ENCODE measurements around the gene YWHAH. TPM values are rescaled to one million over a fixed set of nuclear protein-coding genes. Genes with fewer than 3 reads are reported as not detected.

The YWHAH gene
- total RNA-seq, 1 donor from 2014 or later = 160 TPM

DNA sequence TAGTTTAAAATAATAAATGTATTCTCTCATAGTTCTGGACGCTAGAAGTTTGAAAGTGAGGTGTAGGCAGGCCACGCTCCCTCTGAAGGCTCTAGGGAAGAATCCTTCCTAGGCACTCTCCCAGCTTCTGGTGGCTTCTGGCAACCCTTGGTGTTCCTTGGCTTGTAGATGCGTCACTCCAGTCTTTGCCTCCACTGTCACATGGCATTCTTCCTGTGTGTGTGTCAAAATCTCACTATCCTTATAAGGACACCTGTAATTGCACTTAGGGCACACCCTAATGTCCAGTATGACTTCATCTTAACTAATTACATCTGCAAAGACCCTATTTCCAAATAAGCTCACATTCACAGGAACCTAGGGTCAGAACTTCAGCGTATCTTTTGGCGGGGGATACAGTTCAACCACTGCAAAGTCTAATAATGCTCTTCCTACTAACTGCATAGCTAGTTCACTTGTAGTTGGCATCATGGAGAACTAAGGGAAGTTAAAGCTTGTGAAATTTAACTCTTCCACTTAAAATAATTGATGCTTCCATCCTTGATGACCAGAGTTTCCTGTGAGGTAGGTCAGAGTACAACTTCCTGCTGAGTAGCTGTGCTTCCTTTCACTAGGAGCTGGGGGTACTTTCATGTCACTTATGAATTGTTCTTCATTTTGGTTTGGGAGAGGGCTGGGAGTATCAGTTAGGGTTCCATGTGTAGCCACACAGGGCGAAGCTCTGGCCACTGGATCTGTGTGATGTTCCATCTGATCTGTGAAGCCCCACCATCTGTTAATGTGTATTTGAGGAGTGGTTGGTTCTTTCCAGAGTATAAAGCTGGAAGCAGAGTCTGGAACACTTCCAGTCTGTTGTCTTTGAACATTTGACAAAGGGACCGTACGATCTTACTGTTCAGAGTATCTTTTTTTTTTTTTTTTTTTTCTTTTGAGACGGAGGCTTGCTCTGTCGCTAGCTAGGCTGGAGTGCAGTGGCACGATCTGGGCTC is 10.5 kb downstream of the YWHAH start:
- Histone ChIP-seq H2AFZ (ENCODE audit: low read depth, low read length) (no peak overlapping the region), H3K4me2 (ENCODE audit: low read length) (no peak overlapping the region), H4K20me1 (ENCODE audit: insufficient read depth, low read length) (peaks cover 88% of the 10 kb centered on the region), H3K4me3 (ENCODE audit: insufficient read depth, low read depth, low read length) (no peak overlapping the region), H3K79me2 (ENCODE audit: insufficient read depth, low read length) (peaks cover 71% of the 10 kb centered on the region), H3K4me1 (ENCODE audit: insufficient read depth, low read length) (peaks cover 25% of the 10 kb centered on the region), H3K27me3 (ENCODE audit: insufficient read depth, low read length) (no peaks in the 10 kb centered on the region), H3K9ac (ENCODE audit: low read length) (no peak overlapping the region), H3K27ac (ENCODE audit: low read depth, low read length) (no peak overlapping the region), H3K36me3 (ENCODE audit: insufficient read depth, low read length) (peaks cover 27% of the 10 kb centered on the region), H3K9me3 (ENCODE audit: insufficient read depth, low read depth, low read length) (no peaks in the 10 kb centered on the region)
- TF ChIP-seq, protein P1, sequence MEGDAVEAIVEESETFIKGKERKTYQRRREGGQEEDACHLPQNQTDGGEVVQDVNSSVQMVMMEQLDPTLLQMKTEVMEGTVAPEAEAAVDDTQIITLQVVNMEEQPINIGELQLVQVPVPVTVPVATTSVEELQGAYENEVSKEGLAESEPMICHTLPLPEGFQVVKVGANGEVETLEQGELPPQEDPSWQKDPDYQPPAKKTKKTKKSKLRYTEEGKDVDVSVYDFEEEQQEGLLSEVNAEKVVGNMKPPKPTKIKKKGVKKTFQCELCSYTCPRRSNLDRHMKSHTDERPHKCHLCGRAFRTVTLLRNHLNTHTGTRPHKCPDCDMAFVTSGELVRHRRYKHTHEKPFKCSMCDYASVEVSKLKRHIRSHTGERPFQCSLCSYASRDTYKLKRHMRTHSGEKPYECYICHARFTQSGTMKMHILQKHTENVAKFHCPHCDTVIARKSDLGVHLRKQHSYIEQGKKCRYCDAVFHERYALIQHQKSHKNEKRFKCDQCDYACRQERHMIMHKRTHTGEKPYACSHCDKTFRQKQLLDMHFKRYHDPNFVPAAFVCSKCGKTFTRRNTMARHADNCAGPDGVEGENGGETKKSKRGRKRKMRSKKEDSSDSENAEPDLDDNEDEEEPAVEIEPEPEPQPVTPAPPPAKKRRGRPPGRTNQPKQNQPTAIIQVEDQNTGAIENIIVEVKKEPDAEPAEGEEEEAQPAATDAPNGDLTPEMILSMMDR (IDR thresholded peaks at IDR 0.05; ENCODE audit: insufficient read depth, low read depth, low read length) = no peak
- TF ChIP-seq EZH2 (IDR thresholded peaks at IDR 0.05; ENCODE audit: insufficient read depth, low read length) = no peak
- no peak for FAIRE-seq
- Mint-ChIP-seq H3K36me3 (ENCODE audit: low read depth, unreplicated experiment) (peaks cover 14% of the 10 kb centered on the region), H3K27me3 (ENCODE audit: low read depth, unreplicated experiment) (no peaks in the 10 kb centered on the region), H3K27ac (ENCODE audit: unreplicated experiment) (no peak overlapping the region), H3K4me1 (ENCODE audit: low read depth, unreplicated experiment) (peaks cover 31% of the 10 kb centered on the region), H3K9me3 (ENCODE audit: unreplicated experiment) (no peaks in the 10 kb centered on the region), H3K4me3 (ENCODE audit: unreplicated experiment) (no peak overlapping the region)
- peak; percentile 58 for DNase-seq (ENCODE audit: low read depth)

DNA sequence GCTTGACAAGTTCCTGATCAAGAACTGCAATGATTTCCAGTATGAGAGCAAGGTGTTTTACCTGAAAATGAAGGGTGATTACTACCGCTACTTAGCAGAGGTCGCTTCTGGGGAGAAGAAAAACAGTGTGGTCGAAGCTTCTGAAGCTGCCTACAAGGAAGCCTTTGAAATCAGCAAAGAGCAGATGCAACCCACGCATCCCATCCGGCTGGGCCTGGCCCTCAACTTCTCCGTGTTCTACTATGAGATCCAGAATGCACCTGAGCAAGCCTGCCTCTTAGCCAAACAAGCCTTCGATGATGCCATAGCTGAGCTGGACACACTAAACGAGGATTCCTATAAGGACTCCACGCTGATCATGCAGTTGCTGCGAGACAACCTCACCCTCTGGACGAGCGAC is 12.0 kb downstream of the YWHAH start:
- H3K79me2 ChIP-seq (ENCODE audit: insufficient read depth, low read length) = peaks cover 56% of the 10 kb centered on the region
- H3K9ac ChIP-seq (ENCODE audit: low read length) = no peak overlapping the region
- no peaks in the 10 kb centered on the region for H3K9me3 ChIP-seq (ENCODE audit: insufficient read depth, low read depth, low read length)
- no peak overlapping the region for H3K4me2 ChIP-seq (ENCODE audit: low read length)
- peaks cover 75% of the 10 kb centered on the region for H4K20me1 ChIP-seq (ENCODE audit: insufficient read depth, low read length)
- no peaks in the 10 kb centered on the region for H3K9me3 Mint-ChIP-seq (ENCODE audit: unreplicated experiment)
- no peak overlapping the region for H3K27ac ChIP-seq (ENCODE audit: low read depth, low read length)
- no peak for TF ChIP-seq EZH2 (IDR thresholded peaks at IDR 0.05; ENCODE audit: insufficient read depth, low read length)
- TF ChIP-seq, protein P1 (IDR thresholded peaks at IDR 0.05; ENCODE audit: insufficient read depth, low read depth, low read length) = no peak
- H2AFZ ChIP-seq (ENCODE audit: low read depth, low read length) = no peak overlapping the region
- DNase-seq (ENCODE audit: low read depth) = no peak
- peaks cover 27% of the 10 kb centered on the region for H3K36me3 ChIP-seq (ENCODE audit: insufficient read depth, low read length)
- no peak overlapping the region for H3K4me3 ChIP-seq (ENCODE audit: insufficient read depth, low read depth, low read length)
- no peak overlapping the region for H3K4me3 Mint-ChIP-seq (ENCODE audit: unreplicated experiment)
- no peak overlapping the region for H3K27ac Mint-ChIP-seq (ENCODE audit: unreplicated experiment)
- FAIRE-seq = no peak
- peaks cover 28% of the 10 kb centered on the region for H3K4me1 Mint-ChIP-seq (ENCODE audit: low read depth, unreplicated experiment)
- peaks cover 21% of the 10 kb centered on the region for H3K4me1 ChIP-seq (ENCODE audit: insufficient read depth, low read length)
- no peaks in the 10 kb centered on the region for H3K27me3 ChIP-seq (ENCODE audit: insufficient read depth, low read length)
- peaks cover 13% of the 10 kb centered on the region for H3K36me3 Mint-ChIP-seq (ENCODE audit: low read depth, unreplicated experiment)
- H3K27me3 Mint-ChIP-seq (ENCODE audit: low read depth, unreplicated experiment) = no peaks in the 10 kb centered on the region

Data from astrocyte (in vitro differentiated cells and primary cell).